ENCODE results near the gene RASGRF1. TPM values are rescaled to one million over a fixed set of nuclear protein-coding genes. Genes with fewer than 3 reads are reported as not detected.

The RASGRF1 gene
- total RNA-seq, 4 donors from 2014 or later: 0.80 TPM; not detected in 3

DNA sequence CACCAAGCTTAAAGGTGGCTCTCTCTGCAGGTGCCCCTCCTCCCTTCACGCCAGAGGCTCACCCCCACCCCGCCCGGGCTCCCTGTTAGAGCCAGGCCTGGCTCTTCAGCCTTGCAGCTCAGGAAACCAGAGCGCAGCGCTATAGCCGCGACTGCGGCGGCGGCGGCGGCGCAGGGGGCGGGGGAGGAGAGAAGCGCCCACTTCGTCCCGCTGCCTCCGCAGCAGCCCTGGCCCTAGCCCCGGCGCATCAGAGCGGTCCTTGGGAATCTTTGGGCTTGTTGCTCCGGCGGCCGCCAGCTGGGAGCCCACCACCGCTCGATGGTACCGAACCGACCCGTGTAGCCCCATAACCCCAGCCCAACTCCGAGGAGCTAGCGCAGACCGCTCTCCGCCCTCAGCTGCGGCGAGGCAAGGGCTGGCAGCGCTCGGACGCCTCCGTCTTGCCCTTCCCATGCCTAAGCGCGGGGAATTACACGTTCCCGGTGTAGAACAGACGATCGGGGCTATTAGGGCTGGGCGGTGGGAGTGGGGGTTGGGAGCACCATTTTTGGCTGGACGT, 1.2 kb downstream of the RASGRF1 start:
- 4% methylated on average over 10 of the region's 47 CpGs for WGBS
- TF ChIP-seq CTCF (IDR thresholded peaks at IDR 0.05) (no peak), EP300 (IDR thresholded peaks at IDR 0.05) (no peak), POLR2AphosphoS5 (IDR thresholded peaks at IDR 0.05) (no peak), POLR2A (IDR thresholded peaks at IDR 0.05) (no peak)
- peaks cover 25% of the 10 kb centered on the region for H3K4me1 ChIP-seq
- H3K4me3 ChIP-seq: peak overlapping the region; percentile 34
- no peak overlapping the region for H3K27ac ChIP-seq
- peaks cover 85% of the 10 kb centered on the region for H3K27me3 ChIP-seq
- H3K9me3 ChIP-seq: no peaks in the 10 kb centered on the region
- peak in 1 of 2 donors; percentile 69 for DNase-seq (ENCODE audit: low spot score in 2 of 2)
- no peaks in the 10 kb centered on the region for H3K36me3 ChIP-seq

- H3K4me3 ChIP-seq: no peak overlapping the region
- DNase-seq (ENCODE audit: low spot score in 2 of 2): peak in 1 of 2 donors; percentile 48
These were observed 2.0 kb downstream of the RASGRF1 start for GRCh38 chr15:79088426-79089205.

DNA sequence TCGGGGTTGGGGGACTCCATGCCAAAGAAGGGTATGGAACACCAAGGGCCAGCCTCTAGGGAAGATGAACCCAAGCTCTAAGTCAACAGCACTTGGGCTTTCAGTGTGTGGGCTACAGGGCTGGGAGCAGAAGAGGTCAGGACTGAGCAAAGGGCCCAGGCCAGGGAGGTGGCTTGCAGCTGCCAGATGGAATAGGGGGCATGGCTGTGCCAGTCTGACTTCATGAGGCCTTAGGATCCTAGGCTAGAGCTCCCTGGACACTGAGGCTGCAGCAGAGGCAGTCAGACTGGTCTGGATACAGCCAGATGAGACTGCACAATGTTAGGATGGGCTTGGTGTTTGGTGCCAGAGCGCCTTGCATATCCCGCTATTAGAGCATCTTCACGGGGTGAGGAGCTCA, 3.8 kb downstream of the RASGRF1 start:
- WGBS: 67% methylated on average over 1 of the region's 4 CpGs
- no peaks in the 10 kb centered on the region for H3K9me3 ChIP-seq
- H3K4me3 ChIP-seq: no peak overlapping the region
- H3K36me3 ChIP-seq: no peaks in the 10 kb centered on the region
- no peak overlapping the region for H3K27ac ChIP-seq
- H3K27me3 ChIP-seq: peaks cover 78% of the 10 kb centered on the region
- peak in 1 of 2 donors; percentile 50 for DNase-seq (ENCODE audit: low spot score in 2 of 2)
- TF ChIP-seq CTCF (IDR thresholded peaks at IDR 0.05): no peak
- no peak for TF ChIP-seq EP300 (IDR thresholded peaks at IDR 0.05)
- no peak for TF ChIP-seq POLR2AphosphoS5 (IDR thresholded peaks at IDR 0.05)
- peaks cover 25% of the 10 kb centered on the region for H3K4me1 ChIP-seq

More at GRCh38 chr15:79088426-79089205, 2.0 kb downstream of the RASGRF1 start:
- peaks cover 25% of the 10 kb centered on the region for H3K4me1 ChIP-seq
- no peaks in the 10 kb centered on the region for H3K9me3 ChIP-seq
- H3K27ac ChIP-seq: no peak overlapping the region
- H3K36me3 ChIP-seq: no peaks in the 10 kb centered on the region
- WGBS: 52% methylated on average over 7 of the region's 7 CpGs
- H3K27me3 ChIP-seq: peaks cover 87% of the 10 kb centered on the region
- TF ChIP-seq POLR2A (IDR thresholded peaks at IDR 0.05) (no peak), POLR2AphosphoS5 (IDR thresholded peaks at IDR 0.05) (no peak), CTCF (IDR thresholded peaks at IDR 0.05) (no peak), EP300 (IDR thresholded peaks at IDR 0.05) (no peak)

- no peaks in the 10 kb centered on the region for H3K36me3 ChIP-seq
- no peak for TF ChIP-seq POLR2AphosphoS5 (IDR thresholded peaks at IDR 0.05)
- TF ChIP-seq POLR2A (IDR thresholded peaks at IDR 0.05): no peak
- no peak for TF ChIP-seq CTCF (IDR thresholded peaks at IDR 0.05)
- no peak for TF ChIP-seq EP300 (IDR thresholded peaks at IDR 0.05)
- peaks cover 54% of the 10 kb centered on the region for H3K27me3 ChIP-seq
- WGBS: 59% methylated on average over 14 of the region's 14 CpGs
- no peak overlapping the region for H3K27ac ChIP-seq
- H3K4me1 ChIP-seq: peaks cover 3% of the 10 kb centered on the region
- no peak overlapping the region for H3K4me3 ChIP-seq
- H3K9me3 ChIP-seq: no peaks in the 10 kb centered on the region
- DNase-seq (ENCODE audit: low spot score in 2 of 2): peak in 1 of 2 donors; percentile 49
These were observed 6.1 kb downstream of the RASGRF1 start for GRCh38 chr15:79084308-79084968.

DNA sequence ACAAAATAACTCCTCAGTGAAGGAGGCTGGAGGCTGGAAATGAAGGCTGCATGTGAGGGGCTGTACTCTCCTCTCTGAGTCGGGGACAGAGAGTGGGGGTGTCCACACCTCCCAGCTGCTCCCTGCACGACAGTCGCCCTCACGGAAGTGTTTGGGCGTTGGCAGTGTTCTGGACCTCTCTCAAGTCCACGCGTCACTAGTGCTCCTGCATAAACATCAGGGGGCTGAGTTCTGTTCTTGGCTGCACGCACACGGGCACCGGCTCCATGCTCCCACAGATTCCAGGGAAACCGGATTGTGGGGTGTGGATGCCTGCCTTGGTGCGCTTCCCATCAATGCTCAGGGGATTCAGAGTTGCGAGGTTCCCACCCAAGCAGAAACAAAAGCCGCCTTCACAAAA, 7.4 kb downstream of the RASGRF1 start:
- no peaks in the 10 kb centered on the region for H3K4me1 ChIP-seq
- no peaks in the 10 kb centered on the region for H3K36me3 ChIP-seq
- no peaks in the 10 kb centered on the region for H3K9me3 ChIP-seq
- no peak for DNase-seq (ENCODE audit: low spot score in 2 of 2)
- H3K4me3 ChIP-seq: no peak overlapping the region
- H3K27me3 ChIP-seq: peaks cover 41% of the 10 kb centered on the region
- TF ChIP-seq POLR2AphosphoS5 (IDR thresholded peaks at IDR 0.05): no peak
- no peak for TF ChIP-seq CTCF (IDR thresholded peaks at IDR 0.05)
- no peak overlapping the region for H3K27ac ChIP-seq
- 56% methylated on average over 14 of the region's 14 CpGs for WGBS
